ENCODE data around the gene C2CD2.

Gene C2CD2

DNA sequence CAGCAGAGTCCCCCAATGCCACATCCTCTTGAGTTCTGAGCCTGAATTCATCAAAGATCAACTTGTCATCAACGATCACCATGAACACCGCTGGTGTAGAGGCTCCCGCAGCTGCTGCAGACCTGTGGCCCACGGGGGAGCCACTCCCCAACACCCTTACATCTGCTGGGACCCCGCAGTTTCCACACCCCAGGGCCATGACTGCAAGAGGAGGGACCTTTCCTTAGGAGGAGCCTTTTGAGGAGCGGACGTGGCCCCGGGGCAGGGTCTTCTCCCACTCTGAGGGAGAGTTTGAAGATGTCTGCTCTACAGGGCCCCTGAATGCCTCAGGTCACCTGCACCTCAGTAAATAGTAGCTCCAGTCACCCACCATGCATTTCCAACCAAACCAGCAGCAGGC lies 77.4 kb downstream of the C2CD2 start:
- H3K27ac ChIP-seq: no peak overlapping the region
- DNase-seq (ENCODE audit: low read depth, low spot score): no peak

DNA sequence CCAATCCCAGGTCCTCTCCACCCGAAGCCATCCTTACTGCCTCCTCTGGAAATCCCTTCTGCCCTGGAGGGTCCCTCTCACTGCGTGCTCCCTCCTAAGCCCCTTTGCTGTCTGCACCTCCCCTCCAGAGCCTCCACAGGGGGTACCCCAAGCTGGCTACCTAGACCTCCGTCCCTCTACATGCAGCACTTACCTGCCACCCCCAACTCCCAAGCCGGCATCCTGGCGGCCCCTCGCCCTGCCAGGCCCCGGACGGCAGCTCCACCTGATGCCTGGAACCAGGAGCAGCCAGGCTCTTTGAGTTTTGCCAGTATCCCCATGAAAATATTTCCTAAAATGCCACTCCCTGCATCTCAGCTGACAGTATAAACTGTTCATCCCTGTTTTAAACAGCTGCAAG lies 78.7 kb downstream of the C2CD2 start:
- H3K27ac ChIP-seq: no peak overlapping the region
- no peak for DNase-seq (ENCODE audit: low read depth, low spot score)

DNA sequence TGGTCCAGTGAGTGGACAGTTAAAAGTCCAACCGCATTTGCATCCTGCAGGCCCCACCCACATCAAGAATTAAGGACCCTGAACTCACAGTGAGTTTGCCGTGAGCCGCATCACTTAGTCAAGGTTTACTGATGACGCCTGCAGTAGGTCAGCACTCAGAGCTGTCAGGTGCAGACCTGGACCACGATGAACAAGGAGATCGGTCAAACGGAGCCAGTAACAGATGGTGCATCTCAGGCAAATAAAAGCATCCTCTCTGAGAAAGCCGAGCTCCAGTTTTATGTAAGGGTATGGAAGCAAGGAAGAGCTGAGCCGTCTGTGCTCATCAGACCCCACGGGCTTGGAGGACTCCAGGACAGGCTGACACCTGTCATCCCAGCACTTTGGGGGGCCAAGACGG lies 79.2 kb downstream of the C2CD2 start:
- H3K27ac ChIP-seq: no peak overlapping the region
- DNase-seq (ENCODE audit: low read depth, low spot score): no peak

DNA sequence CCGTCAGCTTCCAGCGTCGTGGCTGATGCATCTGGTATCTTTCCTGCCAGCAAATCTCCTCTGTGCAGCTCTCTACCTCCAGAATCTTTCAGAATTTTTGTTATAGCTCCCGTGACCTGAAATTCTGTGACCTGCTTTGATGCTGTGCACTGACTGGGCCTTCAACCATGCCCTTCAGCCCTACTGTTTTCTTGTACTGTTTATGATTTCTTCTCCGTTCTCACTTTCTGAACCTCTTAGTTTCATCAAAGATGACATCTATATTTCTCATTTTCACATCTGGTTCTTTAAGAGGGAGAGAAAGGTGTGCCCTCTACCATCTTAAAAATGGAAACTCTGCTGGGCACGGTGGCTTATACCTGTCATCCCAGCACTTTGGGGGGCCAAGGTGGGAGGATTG lies 80.4 kb downstream of the C2CD2 start:
- no peak overlapping the region for H3K27ac ChIP-seq
- no peak for DNase-seq (ENCODE audit: low read depth, low spot score)

DNA sequence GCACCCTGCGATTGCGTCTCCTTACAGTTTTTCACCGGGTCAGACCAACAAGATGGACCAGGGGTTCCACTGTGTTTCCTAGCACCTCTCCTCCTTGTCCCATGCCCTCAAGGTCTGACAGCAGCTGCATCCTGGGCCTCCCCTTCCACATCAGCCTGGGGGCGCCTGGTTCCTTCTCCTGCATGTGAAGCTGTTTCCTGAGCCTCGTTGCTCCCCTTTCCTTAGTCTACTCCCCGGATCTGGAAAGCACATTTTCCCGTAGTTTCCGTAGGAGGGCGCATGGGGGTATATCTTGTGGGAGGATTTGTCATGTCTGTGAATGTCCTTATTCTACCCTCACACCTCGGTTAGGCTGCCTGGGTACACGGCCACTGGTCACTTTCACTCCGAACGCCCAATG lies 80.8 kb downstream of the C2CD2 start:
- DNase-seq (ENCODE audit: low read depth, low spot score): no peak

DNA sequence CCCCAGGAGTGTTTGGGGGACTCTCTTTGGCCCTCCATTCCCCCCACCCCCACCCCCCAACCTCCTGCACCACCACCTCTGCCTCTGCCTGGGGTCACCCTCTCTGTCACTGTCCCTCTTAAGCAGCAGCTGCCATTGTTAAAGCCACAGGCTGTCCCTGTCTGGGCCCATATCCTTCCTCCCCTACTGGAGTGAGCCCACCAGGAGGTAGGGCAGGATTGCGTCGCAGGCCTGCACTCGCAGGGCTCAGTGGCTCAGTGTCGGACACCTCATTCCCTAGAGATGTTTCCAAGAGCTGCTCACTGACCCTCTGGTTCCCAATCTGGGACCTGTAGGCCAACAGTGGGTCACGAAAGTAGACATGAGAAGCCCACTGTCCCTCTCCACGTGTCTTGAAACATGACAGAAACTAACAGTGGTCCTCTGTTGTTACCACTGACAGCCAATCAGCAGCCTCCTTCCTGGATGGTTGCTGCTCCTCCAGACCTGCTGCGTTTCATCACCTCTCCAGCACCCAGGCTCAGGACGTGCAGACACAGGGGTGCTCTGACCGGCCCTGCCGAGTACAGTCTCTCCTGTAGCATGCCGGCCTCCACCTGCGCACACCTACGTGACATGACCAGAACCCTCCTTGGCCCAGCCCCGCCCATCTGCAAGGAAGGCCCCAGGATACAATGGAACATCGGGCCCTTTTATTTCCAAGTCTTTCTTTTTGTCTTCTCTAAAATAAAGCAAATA lies 82.4 kb downstream of the C2CD2 start:
- H3K27ac ChIP-seq: no peak overlapping the region
- DNase-seq (ENCODE audit: low read depth, low spot score): no peak

More for the DNA sequence above, 80.8 kb downstream of the C2CD2 start:
- H3K27ac ChIP-seq: no peak overlapping the region

DNA sequence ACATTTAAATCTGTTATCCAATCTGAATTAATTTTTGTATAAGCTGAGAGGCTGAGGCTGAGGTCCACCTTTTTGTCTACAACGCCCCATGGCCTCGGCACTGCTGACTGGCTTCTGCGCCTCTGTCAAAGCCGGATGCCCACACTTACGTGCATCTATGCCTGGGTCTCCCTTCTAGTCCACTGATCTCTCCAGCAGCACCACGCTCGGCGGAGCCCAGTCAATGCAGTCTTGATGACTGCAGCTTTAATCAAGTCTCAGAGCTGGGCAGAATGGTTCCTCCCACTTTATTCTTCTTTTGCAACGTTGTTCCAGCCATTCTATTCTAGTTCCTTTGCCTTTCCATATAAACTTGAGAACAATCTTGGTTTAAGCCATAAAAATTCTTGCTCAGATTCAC lies 84.0 kb downstream of the C2CD2 start:
- no peak for DNase-seq (ENCODE audit: low read depth, low spot score)
- no peak overlapping the region for H3K27ac ChIP-seq

DNA sequence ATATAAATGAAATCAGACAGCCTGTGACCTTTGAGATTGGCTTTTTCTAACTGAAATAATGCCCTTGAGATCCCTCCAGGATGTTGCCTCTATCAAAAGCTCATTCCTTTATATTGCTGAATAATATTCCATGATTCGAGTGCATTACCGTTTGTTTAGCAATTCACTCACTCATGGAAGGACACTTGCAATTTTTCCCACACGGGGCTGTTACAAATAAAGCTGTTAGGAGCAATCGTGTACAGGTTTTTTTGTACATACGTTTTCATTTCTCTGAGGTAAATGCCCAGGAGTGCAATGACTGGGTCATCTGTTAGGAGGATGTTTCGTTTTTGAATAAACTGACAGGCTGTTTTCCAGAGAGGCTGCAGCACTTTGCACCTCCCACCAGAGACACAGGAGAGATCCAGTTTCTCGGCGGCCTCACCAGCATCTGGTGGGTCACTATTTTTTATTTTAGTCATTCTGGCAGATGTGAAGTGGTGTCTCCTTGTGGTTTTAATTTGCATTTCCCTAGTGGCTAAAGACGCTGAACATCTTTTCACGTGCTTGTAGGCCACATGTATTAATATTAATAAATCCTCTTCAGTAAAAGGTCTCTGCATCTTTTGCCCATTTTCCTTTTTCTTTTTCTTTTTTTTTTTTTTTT lies 85.6 kb downstream of the C2CD2 start:
- no peak for DNase-seq (ENCODE audit: low read depth, low spot score)
- no peak overlapping the region for H3K27ac ChIP-seq

DNA sequence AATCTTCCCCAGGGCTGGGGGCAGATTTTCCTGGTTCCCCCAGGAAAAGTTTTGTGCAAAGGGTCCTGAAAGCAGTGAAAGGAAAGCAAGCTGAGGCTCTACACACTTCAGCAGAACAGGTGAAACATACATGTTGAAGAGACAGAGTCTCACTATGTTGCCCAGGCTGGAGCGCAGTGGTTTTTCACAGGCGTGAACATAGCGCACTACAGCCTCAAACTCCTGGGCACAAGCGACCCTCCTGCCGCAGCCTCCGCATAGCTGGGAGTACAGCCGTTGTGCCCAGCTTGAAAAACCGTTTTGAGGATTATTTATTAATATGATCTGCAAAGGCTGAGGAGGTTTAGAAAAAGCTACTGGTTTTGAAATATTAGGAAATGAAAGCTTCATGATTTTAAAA lies 86.5 kb downstream of the C2CD2 start:
- no peak overlapping the region for H3K27ac ChIP-seq
- DNase-seq (ENCODE audit: low read depth, low spot score): no peak

DNA sequence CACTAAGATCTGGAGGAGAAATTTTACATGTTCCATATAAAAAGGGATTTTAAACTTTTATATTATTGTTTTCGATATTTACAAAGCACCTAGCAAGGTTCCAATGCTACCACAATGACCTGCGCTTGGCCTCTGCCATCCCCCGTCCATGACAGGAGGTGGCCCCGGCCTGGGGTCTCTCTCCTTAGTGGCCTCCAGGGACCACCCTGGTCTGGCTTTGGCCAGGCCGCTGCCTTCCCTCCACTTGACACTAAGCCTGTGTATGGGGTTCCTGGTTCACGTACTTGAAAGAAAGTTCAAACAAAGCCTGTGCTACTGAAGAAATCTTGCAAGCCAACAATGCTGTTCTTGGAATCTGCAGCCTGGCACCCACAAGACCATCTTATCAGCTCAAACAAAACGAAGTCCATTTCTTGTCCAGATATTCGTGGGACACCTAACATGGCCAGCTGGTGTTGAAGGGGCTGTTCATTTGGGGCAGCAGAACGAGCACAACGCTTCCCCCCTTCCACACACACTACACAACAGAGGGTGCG lies 87.5 kb downstream of the C2CD2 start:
- DNase-seq (ENCODE audit: low read depth, low spot score): no peak
- H3K27ac ChIP-seq: no peak overlapping the region

DNA sequence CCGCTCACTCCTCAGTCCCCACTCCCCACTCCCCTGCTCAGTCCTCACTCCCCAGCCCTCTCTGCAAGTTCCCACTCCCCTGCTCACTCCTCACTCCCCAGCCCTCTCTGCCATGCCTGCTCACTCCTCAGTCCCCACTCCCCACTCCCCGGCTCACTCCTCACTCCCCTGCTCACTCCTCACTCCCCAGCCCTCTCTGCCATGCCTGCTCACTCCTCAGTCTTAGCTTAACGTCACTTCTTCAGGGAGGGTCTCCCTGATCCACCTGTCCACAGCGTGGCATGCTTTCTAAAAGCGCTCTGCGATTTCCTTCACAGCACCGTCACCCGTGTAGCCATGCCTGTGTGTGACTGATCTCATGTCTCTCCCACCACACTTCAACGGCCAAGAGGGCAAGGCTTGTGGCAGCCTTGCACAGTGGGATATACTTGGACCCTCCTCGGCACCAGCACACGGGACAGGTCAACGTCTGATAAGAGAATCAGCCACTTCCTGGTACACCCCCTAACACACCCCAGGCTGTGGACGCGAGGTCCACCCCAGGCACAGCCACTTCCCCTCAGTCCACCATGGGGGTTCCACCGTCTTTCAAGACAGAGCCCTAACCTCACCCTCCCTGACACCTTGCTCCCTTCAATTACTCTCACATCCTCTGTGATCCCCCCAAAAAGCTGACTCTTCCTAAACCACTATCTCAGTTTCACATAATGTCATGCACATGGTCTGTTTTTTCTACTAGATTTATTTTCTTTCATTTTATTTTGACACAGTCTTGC lies 88.6 kb downstream of the C2CD2 start:
- no peak for DNase-seq (ENCODE audit: low read depth, low spot score)
- H3K27ac ChIP-seq: no peak overlapping the region

DNA sequence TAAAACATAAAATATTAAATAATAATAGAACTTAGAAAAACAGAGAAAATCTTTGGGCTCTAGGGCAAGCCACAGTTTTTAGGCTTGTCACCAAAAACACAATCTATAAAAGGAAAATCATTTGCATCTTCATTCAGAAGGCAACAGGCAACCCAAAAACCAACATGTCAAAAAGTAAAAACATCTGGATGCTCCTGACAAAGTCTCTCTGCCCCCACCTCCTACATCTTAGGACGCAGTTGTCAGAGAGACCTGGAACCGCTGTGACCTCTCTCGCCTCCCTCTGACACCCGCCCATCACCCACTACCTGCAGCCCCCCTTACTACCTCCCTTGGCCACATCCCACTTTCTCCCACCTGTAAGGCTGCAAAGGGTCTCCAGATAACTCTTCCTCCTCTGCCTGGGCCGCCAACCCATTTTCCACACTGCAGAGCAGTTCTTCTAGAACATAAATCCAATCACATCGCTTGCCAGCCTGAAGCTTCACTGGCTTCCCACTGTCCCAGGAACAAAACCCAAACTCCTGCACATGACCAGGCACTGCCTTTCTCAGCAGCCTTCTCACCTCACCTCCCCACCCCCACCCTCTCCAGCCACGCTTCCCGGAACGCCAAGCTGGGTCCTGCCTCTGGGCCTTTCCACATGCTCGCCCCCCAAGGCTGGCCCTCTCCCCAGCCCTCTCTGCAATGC lies 89.4 kb downstream of the C2CD2 start:
- no peak for DNase-seq (ENCODE audit: low read depth, low spot score)
- H3K27ac ChIP-seq: no peak overlapping the region

DNA sequence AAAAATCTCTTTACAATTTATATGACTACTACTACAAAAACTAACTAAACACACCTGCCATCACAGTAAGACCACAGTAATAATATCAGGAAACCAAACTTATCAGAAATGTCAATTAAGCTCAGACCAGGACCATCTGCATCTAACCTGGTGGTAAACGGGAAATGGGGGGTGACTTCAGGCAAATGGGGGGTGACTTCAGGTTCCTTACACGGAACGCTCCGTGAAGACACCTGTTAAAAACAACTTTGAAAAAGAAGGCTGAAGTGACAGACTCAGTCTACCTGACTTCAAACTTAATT lies 90.4 kb downstream of the C2CD2 start:
- DNase-seq (ENCODE audit: low read depth, low spot score): no peak
- no peak overlapping the region for H3K27ac ChIP-seq

DNA sequence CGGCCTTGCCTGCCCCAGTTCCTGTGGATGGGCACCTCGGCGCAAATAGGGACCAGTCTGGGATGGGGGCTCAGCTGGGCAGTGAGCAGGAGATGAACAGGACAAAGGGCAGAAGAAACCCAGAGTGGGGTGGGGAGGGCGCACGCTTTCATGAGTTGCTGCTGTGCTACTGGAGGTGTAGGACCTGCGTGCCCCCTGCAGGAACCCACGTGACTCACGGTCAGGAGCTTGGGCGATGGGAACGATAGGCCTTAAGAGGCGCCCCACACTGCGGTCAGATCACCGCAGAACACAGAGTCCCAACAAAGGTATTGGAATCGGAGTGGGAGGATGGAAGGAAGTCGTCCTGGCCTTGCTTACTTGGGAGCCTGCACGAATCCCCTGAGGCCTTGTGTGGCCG lies 91.8 kb downstream of the C2CD2 start:
- no peak for DNase-seq (ENCODE audit: low read depth, low spot score)
- H3K27ac ChIP-seq: no peak overlapping the region

DNA sequence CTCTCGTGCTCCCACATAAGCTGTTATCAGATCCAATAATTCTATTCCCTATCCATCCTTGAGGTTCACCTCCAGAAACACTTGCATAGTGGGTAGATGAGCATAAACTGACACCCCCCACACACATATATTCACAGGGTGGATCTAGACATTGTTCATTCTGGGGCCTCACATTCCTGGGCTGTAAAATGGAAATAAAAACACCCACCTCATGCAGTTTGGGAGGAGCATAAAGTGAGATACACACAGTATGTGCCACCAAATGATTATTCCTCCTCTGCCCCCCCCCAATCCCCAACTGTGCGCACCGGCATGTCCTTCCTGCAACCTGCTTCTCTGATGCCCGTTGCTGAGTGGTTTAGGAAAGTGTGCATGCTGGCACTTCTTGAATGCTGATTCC lies 92.6 kb downstream of the C2CD2 start:
- no peak for DNase-seq (ENCODE audit: low read depth, low spot score)
- no peak overlapping the region for H3K27ac ChIP-seq

DNA sequence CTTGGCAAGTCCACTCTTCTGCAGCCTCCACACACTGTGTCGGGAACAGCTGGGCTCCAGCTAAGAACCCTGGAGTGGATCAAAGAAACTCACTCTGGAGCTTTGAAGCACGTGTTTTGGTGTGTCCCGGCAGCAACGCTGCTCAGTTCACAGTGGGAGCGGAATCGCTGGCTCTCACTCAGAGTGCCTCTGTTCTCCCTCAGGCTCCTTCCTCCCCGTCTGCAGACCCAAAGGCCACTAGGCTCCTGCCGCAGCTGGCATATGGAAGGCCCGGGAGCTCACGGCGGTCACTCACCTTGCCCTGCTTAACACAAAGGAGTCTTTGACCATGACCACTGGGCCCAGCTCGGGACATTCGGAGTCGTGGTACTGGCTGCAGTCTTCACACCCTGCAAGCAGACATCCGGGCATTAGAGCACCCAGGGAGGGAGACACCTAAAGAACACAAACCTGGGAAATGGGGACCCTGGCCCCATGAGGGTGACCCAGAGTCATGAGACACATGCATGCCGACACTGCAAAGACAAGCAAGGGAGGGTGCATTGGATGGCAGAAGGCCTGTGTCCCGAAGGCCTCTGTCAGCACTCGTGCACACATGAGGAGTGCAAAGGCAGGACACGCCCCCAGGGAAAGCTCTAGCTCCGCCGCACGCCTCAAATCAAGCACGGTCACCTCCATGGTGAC lies 94.4 kb downstream of the C2CD2 start:
- no peak overlapping the region for H3K27ac ChIP-seq
- no peak for DNase-seq (ENCODE audit: low read depth, low spot score)

DNA sequence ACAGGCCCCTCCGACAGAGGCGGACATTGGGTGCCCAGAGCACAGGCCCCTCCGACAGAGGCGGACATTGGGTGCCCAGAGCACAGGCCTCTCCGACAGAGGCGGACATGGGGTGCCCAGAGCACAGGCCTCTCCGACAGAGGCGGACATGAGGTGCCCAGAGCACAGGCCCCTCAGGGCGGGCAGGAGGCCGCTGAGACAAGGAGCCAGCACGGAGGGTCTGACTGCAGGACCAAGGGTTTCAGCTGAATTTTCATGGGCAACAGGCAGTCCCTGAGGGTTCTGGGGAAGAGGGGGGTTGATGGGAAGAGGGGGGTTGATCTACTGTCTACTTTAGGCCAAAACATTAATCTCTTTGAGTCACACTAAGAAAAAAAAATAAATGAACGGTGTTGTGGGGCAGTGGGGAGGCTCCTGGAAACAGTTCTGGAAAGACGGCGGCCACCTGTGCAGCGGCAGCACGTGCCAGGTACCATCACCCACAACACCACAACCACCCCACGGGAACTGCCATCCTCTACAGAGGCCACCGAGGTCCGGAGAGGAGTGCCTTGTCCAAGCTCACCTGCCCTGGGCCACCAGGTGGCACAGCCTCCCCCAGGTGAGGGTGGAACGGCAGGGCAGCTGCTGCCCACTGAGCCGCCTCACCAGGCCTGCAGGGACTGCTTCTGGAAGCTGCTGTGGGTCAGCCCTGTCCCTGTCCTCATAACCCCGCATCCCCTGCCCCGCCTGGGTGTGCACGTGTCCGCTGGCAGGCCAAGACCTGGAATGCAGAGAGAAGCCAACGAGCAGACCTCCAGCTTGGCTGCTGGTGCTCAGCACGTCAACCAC lies 95.1 kb downstream of the C2CD2 start:
- no peak for DNase-seq (ENCODE audit: low read depth, low spot score)
- H3K27ac ChIP-seq: no peak overlapping the region

DNA sequence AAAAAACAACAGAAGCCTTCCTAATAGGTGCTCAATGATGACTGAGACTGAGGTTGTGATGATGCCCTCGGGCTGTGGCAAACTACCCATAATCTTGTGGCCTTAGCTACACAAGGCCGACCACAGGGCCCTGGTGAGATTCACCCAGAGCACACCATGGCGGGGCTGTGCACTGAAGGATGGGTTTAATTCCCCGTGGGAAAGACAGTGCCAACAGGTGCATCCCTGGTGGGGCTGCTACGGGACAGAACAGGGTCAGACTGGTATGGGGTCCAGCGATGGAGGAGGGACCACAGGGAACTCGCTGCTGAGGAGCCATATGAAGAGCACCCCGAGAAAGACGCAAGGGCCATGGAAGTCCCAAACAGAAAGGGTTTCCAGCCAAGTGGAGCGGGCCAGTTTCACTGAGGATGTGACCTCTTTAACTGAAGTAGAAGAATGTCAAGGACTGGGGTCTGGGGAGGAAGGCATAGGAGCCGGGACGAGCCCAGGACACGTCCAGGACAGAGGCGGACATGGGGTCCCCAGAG lies 96.0 kb downstream of the C2CD2 start:
- no peak overlapping the region for H3K27ac ChIP-seq
- DNase-seq (ENCODE audit: low read depth, low spot score): no peak

DNA sequence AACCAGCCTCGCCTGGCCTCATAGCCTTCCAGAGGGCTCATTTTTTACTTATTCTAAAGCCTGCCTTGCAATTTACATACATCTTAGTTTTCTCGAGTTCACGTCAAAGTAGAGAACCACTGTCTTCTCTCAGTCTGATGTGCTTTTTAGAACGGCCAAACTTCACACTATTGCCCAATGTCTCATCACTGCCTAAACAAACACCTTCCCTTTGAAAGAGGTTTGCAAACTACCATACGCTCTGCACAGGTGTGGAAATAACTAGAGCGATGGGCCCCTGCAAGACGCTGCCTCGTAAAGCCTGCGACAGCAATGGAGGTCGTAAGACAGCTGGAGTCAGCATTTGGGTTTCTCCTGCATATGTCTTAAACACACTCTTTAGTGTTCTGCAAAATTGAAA lies 97.2 kb downstream of the C2CD2 start:
- DNase-seq (ENCODE audit: low read depth, low spot score): no peak
- H3K27ac ChIP-seq: no peak overlapping the region
